Endothelial cell of umbilical vein (primary cell): ENCODE measurements around the gene TRIM24.

ENCODE experiments used
- CTCF ChIP-seq, 2 donors: IDR thresholded peaks; 1 replicate in 1 of 2; 2 replicates in 1 of 2; pipeline ENCODE4 v1.5.1; 2011; ENCODE audit warnings: low read length in 2 of 2, mild to moderate bottlenecking in 2 of 2, moderate library complexity in 2 of 2, control low read depth in 1 of 2, inconsistent platforms in 1 of 2, low read depth in 1 of 2; ENCODE audit not compliant: insufficient read depth in 1 of 2; ENCODE audit errors: extremely low read depth in 1 of 2
- EZH2 ChIP-seq: IDR thresholded peaks from 2 replicates; pipeline ENCODE4 v1.6.1; 2012; ENCODE audit warnings: borderline replicate concordance, low read depth, mild to moderate bottlenecking, moderate library complexity, low read length, inconsistent platforms; ENCODE audit not compliant: severe bottlenecking
- JUN ChIP-seq: IDR thresholded peaks from 2 replicates; pipeline ENCODE4 v1.6.1; 2011; ENCODE audit warnings: borderline replicate concordance, low read depth; ENCODE audit not compliant: insufficient read length, insufficient read depth
- MYC ChIP-seq: IDR thresholded peaks from one replicate; pipeline ENCODE4 v1.6.1; 2011; ENCODE audit warnings: mild to moderate bottlenecking, low read depth, low read length
- POLR2A ChIP-seq: IDR thresholded peaks from 2 replicates; pipeline ENCODE4 v1.6.1; 2012; ENCODE audit warnings: low read depth, mild to moderate bottlenecking, control low read depth, low read length

- no peak for TF ChIP-seq CTCF (IDR thresholded peaks at IDR 0.05; ENCODE audit: extremely low read depth in 1 of 2, insufficient read depth in 1 of 2, low read depth in 1 of 2, low read length in 2 of 2)
- TF ChIP-seq EZH2, result no peak
- TF ChIP-seq JUN, result no peak
- no peak for TF ChIP-seq MYC
- no peak for TF ChIP-seq POLR2A
These were observed 93.7 kb downstream of the TRIM24 start for GRCh38 chr7:138553805-138554204.
